Measurements from ENCODE around the gene MYOCD.

GRCh38 chr17:12745486-12745885, 79.8 kb downstream of the MYOCD start:
- TF ChIP-seq ZFP36 (IDR thresholded peaks at IDR 0.05; ENCODE audit: borderline replicate concordance, low read depth, low read length, partially characterized antibody) (no peak), MAFK (conservative IDR thresholded peaks at IDR 0.05 in 1 of 2, IDR thresholded peaks at IDR 0.05 in 1 of 2; ENCODE audit: low read length in 2 of 2) (no peak), ZBTB43 (CRISPR knock-in tag; conservative IDR thresholded peaks at IDR 0.05) (no peak), EZH2 (conservative IDR thresholded peaks at IDR 0.05; ENCODE audit: low read depth, low read length) (no peak)
- TF ChIP-seq, protein P1, sequence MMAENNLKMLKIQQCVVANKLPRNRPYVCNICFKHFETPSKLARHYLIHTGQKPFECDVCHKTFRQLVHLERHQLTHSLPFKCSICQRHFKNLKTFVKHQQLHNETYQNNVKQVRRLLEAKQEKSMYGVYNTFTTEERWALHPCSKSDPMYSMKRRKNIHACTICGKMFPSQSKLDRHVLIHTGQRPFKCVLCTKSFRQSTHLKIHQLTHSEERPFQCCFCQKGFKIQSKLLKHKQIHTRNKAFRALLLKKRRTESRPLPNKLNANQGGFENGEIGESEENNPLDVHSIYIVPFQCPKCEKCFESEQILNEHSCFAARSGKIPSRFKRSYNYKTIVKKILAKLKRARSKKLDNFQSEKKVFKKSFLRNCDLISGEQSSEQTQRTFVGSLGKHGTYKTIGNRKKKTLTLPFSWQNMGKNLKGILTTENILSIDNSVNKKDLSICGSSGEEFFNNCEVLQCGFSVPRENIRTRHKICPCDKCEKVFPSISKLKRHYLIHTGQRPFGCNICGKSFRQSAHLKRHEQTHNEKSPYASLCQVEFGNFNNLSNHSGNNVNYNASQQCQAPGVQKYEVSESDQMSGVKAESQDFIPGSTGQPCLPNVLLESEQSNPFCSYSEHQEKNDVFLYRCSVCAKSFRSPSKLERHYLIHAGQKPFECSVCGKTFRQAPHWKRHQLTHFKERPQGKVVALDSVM (CRISPR knock-in tag; IDR thresholded peaks at IDR 0.05) = no peak
- TF ChIP-seq, protein P2, sequence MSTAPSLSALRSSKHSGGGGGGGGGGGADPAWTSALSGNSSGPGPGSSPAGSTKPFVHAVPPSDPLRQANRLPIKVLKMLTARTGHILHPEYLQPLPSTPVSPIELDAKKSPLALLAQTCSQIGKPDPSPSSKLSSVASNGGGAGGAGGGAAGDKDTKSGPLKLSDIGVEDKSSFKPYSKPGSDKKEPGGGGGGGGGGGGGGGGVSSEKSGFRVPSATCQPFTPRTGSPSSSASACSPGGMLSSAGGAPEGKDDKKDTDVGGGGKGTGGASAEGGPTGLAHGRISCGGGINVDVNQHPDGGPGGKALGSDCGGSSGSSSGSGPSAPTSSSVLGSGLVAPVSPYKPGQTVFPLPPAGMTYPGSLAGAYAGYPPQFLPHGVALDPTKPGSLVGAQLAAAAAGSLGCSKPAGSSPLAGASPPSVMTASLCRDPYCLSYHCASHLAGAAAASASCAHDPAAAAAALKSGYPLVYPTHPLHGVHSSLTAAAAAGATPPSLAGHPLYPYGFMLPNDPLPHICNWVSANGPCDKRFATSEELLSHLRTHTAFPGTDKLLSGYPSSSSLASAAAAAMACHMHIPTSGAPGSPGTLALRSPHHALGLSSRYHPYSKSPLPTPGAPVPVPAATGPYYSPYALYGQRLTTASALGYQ (CRISPR knock-in tag; IDR thresholded peaks at IDR 0.05) = no peak

Data from HepG2 (cell line).